Measurements from ENCODE around the gene ABCA4.

GRCh38 chr1:94103608-94104007 is 17.3 kb downstream of the ABCA4 start:
- TF ChIP-seq POLR2AphosphoS5 (IDR thresholded peaks at IDR 0.05; ENCODE audit: low read depth, low read length) (no peak), POLR2A (IDR thresholded peaks at IDR 0.05; ENCODE audit: low read depth, low read length) (no peak)
